ENCODE measurements around the gene KLHL15. TPM values are rescaled to one million over a fixed set of nuclear protein-coding genes. Genes with fewer than 3 reads are reported as not detected.
"Not testable (repeated sequence)": the region's sequence is repeated elsewhere in the genome, so short reads cannot be mapped to it uniquely, and the experiment has no call there.

KLHL15 gene
- total and polyA plus RNA-seq, 2 of the 13 experiments (the other 11 are each of a cell fraction or from before 2014, with no cell fraction given): 2.8 to 5.5 TPM

DNA sequence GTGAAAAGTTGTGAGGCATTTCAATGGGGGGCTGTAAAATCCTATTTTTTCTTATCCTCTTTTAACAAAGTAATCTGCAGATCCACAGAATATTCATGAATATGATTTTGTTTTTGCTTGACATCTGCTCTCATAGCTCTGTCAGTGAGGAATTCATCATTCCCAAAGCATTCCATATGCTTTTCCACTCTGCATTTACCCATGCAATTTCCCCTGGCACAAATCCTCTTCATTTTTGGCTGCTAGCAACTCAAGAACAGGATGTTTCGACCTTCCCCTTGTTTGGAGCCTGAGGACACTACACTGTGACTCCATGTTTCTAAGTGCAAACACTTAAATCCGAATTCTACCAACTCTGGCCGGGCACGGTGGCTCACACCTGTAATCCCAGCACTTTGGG lies 48.5 kb downstream of the KLHL15 start (continued):
- TF ChIP-seq, protein P1, sequence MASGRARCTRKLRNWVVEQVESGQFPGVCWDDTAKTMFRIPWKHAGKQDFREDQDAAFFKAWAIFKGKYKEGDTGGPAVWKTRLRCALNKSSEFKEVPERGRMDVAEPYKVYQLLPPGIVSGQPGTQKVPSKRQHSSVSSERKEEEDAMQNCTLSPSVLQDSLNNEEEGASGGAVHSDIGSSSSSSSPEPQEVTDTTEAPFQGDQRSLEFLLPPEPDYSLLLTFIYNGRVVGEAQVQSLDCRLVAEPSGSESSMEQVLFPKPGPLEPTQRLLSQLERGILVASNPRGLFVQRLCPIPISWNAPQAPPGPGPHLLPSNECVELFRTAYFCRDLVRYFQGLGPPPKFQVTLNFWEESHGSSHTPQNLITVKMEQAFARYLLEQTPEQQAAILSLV (CRISPR knock-in tag; IDR thresholded peaks at IDR 0.05; ENCODE audit: borderline replicate concordance): no peak
- TF ChIP-seq NRL (CRISPR knock-in tag; IDR thresholded peaks at IDR 0.05; ENCODE audit: borderline replicate concordance): no peak
- no peak for TF ChIP-seq MLLT10 (CRISPR knock-in tag; IDR thresholded peaks at IDR 0.05)
- no peak for TF ChIP-seq ZNF414 (CRISPR knock-in tag; IDR thresholded peaks at IDR 0.05)
- no peak for TF ChIP-seq BHLHE40 (IDR thresholded peaks at IDR 0.05; ENCODE audit: low read length)
- TF ChIP-seq, protein P2, sequence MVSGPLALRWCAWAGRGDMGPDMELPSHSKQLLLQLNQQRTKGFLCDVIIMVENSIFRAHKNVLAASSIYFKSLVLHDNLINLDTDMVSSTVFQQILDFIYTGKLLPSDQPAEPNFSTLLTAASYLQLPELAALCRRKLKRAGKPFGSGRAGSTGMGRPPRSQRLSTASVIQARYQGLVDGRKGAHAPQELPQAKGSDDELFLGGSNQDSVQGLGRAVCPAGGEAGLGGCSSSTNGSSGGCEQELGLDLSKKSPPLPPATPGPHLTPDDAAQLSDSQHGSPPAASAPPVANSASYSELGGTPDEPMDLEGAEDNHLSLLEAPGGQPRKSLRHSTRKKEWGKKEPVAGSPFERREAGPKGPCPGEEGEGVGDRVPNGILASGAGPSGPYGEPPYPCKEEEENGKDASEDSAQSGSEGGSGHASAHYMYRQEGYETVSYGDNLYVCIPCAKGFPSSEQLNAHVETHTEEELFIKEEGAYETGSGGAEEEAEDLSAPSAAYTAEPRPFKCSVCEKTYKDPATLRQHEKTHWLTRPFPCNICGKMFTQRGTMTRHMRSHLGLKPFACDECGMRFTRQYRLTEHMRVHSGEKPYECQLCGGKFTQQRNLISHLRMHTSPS (CRISPR knock-in tag; IDR thresholded peaks at IDR 0.05; ENCODE audit: low read depth): no peak

DNA sequence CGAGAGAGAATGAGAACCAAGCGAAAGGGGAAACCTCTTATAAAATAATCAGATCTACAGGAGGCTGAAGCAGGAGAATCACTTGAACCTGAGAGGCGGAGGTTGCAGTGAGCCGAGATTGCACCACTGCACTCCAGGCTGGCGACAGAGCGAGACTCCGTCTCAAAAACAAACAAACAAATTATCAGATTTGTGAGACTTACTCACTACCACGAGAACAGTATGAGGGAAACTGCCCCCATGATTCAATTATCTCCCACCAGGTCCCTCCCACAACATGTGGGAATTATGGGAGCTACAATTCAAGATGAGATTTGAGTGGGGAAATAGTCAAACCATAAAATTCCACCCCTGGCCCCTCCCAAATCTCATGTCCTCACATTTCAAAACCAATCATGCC lies 61.4 kb downstream of the KLHL15 start:
- H3K4me2 ChIP-seq (ENCODE audit: low read depth, low read length); H3K4me3 ChIP-seq (replicated peaks in 1 of 3; ENCODE audit: insufficient read depth in 1 of 3, low read depth in 2 of 3, low read length in 3 of 3); H3K9me3 ChIP-seq (ENCODE audit: low read length); H3K9ac ChIP-seq (ENCODE audit: insufficient read depth, low read depth, low read length); H3K79me2 ChIP-seq (ENCODE audit: insufficient read depth, low read length); H2AFZ ChIP-seq (ENCODE audit: low read length); CTCF ChIA-PET (ENCODE audit: low intra/inter-chr PET ratio, low total read pairs); H3K27ac ChIP-seq (ENCODE audit: extremely low read length, insufficient read depth, low read length); DNase-seq (ENCODE audit: low spot score); in situ Hi-C loops (cut with HindIII; ENCODE audit: extremely low pct_ligation_motif_present, low pct_unique_long_range_greater_than_20kb); H3K27me3 ChIP-seq (ENCODE audit: control insufficient read depth in 1 of 2, insufficient read depth in 2 of 2, low read length in 2 of 2); H4K20me1 ChIP-seq (ENCODE audit: insufficient read depth, low read length); FAIRE-seq; intact Hi-C loops (cut with micrococcal nuclease; ENCODE audit: unreplicated experiment); ATAC-seq; BruUV-seq (replicated peaks); H3K4me1 ChIP-seq (ENCODE audit: insufficient read depth, low read length); H3K36me3 ChIP-seq (replicated peaks in 1 of 2; ENCODE audit: control insufficient read depth in 1 of 2, insufficient read depth in 2 of 2, low read length in 2 of 2); POLR2A ChIA-PET: not testable (repeated sequence)
- WGBS (ENCODE audit: low lambda C conversion rate): 11% methylated on average over 8 of the region's 8 CpGs
- peak; percentile 82; the same call in 1 of the 2 replicates for TF ChIP-seq ZNF441 (CRISPR knock-in tag; IDR thresholded peaks at IDR 0.05; ENCODE audit: borderline replicate concordance)

Data from HepG2 (cell line).